G401.6 (cell line): ENCODE data around the gene OR4D10.
A peak's percentile ranks its signal among the peaks of the same experiment; 100 is the strongest.
"Not testable (repeated sequence)": the region's sequence is repeated elsewhere in the genome, so short reads cannot be mapped to it uniquely, and the experiment has no call there.

Experiments used
- FAIRE-seq: peaks from 2 replicates; lab custom pipeline; 2012; peaks lifted over from hg19 to GRCh38; lab: Jason Lieb, UNC

The OR4D10 gene

GRCh38 chr11:59473015-59473414, at the start of gene OR4D10:
Gene OR4D10, plus strand, starts transcription at chr11:59473315. Its CDS starts 4,115 bp downstream, at chr11:59477430.
- FAIRE-seq = no peak

GRCh38 chr11:59423835-59424234, 49.3 kb upstream of the OR4D10 start:
- no peak for FAIRE-seq

- FAIRE-seq = no peak
These were observed 48.0 kb upstream of the OR4D10 start for GRCh38 chr11:59425131-59425530.

- FAIRE-seq = no peak
These were observed 46.6 kb upstream of the OR4D10 start, which contains the start of gene OR5A2 for GRCh38 chr11:59426361-59427067. Gene OR5A2, minus strand, starts transcription at chr11:59426413. Its CDS starts 3,460 bp downstream, at chr11:59422953.

GRCh38 chr11:59427068-59427382, 46.1 kb upstream of the OR4D10 start:
- no peak for FAIRE-seq

GRCh38 chr11:59429924-59430516, 43.1 kb upstream of the OR4D10 start:
- peak; percentile 87 for FAIRE-seq

GRCh38 chr11:59436169-59436568, 36.9 kb upstream of the OR4D10 start, which contains the start of gene OR5A1:
Gene OR5A1, plus strand, starts transcription at chr11:59436469. Its CDS starts 6,700 bp downstream, at chr11:59443169.
- FAIRE-seq = no peak

GRCh38 chr11:59437770-59438169, 35.3 kb upstream of the OR4D10 start:
- no peak for FAIRE-seq

GRCh38 chr11:59445624-59446023, 27.5 kb upstream of the OR4D10 start:
- not testable (repeated sequence) for FAIRE-seq

- no peak for FAIRE-seq
These were observed 24.6 kb upstream of the OR4D10 start for GRCh38 chr11:59448484-59448883.

- FAIRE-seq = no peak
These were observed 16.5 kb upstream of the OR4D10 start, which contains the start of gene OR4D6 for GRCh38 chr11:59456661-59457060. Gene OR4D6, plus strand, starts transcription at chr11:59456961. Its CDS starts 0 bp downstream, at chr11:59456961.

GRCh38 chr11:59459916-59460315, 13.2 kb upstream of the OR4D10 start:
- FAIRE-seq = no peak

GRCh38 chr11:59463190-59463641, 9.9 kb upstream of the OR4D10 start:
- FAIRE-seq = no peak

GRCh38 chr11:59475176-59475575, 2.1 kb downstream of the OR4D10 start:
- FAIRE-seq = no peak

GRCh38 chr11:59479906-59480305, 6.8 kb downstream of the OR4D10 start:
- FAIRE-seq = no peak

- FAIRE-seq = no peak
These were observed 7.2 kb downstream of the OR4D10 start for GRCh38 chr11:59480359-59480758.

GRCh38 chr11:59501931-59502330, 28.8 kb downstream of the OR4D10 start:
- FAIRE-seq = no peak

GRCh38 chr11:59503276-59503675, 30.2 kb downstream of the OR4D10 start, which contains the start of gene OR4D11:
Gene OR4D11, plus strand, starts transcription at chr11:59503576. Its CDS starts 0 bp downstream, at chr11:59503576.
- FAIRE-seq = no peak

- FAIRE-seq = no peak
These were observed 38.0 kb downstream of the OR4D10 start, which contains the start of gene OR4D9 for GRCh38 chr11:59510941-59511589. Gene OR4D9, plus strand, starts transcription at chr11:59511539. Its CDS starts 3,374 bp downstream, at chr11:59514913.

- no peak for FAIRE-seq
These were observed 38.6 kb downstream of the OR4D10 start for GRCh38 chr11:59511675-59512074.

- not testable (repeated sequence) for FAIRE-seq
These were observed 47.0 kb downstream of the OR4D10 start for GRCh38 chr11:59520139-59520538.

GRCh38 chr11:59520741-59521140, 47.6 kb downstream of the OR4D10 start:
- FAIRE-seq = no peak

GRCh38 chr11:59523541-59523940, 50.4 kb downstream of the OR4D10 start:
- FAIRE-seq = no peak
